ENCODE results near the gene SLC7A6OS.
"Not testable (repeated sequence)": the region's sequence is repeated elsewhere in the genome, so short reads cannot be mapped to it uniquely, and the experiment has no call there.

Gene SLC7A6OS

GRCh38 chr16:68298907-68299561, 11.7 kb downstream of the SLC7A6OS start:
- no peak for DNase-seq (ENCODE audit: low spot score)

- DNase-seq (ENCODE audit: low spot score) = no peak
These were observed 12.4 kb downstream of the SLC7A6OS start for GRCh38 chr16:68298312-68298711.

GRCh38 chr16:68297908-68298307, 12.8 kb downstream of the SLC7A6OS start:
- no peak for DNase-seq (ENCODE audit: low spot score)

GRCh38 chr16:68296693-68297092, 14.1 kb downstream of the SLC7A6OS start:
- DNase-seq (ENCODE audit: low spot score) = no peak

GRCh38 chr16:68296291-68296690, 14.5 kb downstream of the SLC7A6OS start:
- DNase-seq (ENCODE audit: low spot score) = no peak

GRCh38 chr16:68292425-68292824, 18.3 kb downstream of the SLC7A6OS start:
- no peak for DNase-seq (ENCODE audit: low spot score)

GRCh38 chr16:68291227-68291626, 19.5 kb downstream of the SLC7A6OS start:
- DNase-seq (ENCODE audit: low spot score) = no peak

GRCh38 chr16:68290450-68290849, 20.3 kb downstream of the SLC7A6OS start:
- DNase-seq (ENCODE audit: low spot score) = no peak

- DNase-seq (ENCODE audit: low spot score) = no peak
These were observed 21.0 kb downstream of the SLC7A6OS start for GRCh38 chr16:68289621-68290329.

GRCh38 chr16:68289202-68289601, 21.5 kb downstream of the SLC7A6OS start:
- DNase-seq (ENCODE audit: low spot score) = no peak

GRCh38 chr16:68288796-68289195, 21.9 kb downstream of the SLC7A6OS start:
- not testable (repeated sequence) for DNase-seq (ENCODE audit: low spot score)

GRCh38 chr16:68288252-68288650, 22.5 kb downstream of the SLC7A6OS start:
- DNase-seq (ENCODE audit: low spot score) = no peak

GRCh38 chr16:68287276-68288251, 23.2 kb downstream of the SLC7A6OS start:
- DNase-seq (ENCODE audit: low spot score) = no peak

- DNase-seq (ENCODE audit: low spot score) = no peak
These were observed 24.3 kb downstream of the SLC7A6OS start for GRCh38 chr16:68286153-68287074.

- DNase-seq (ENCODE audit: low spot score) = no peak
These were observed 25.1 kb downstream of the SLC7A6OS start for GRCh38 chr16:68285683-68286082.

- no peak for DNase-seq (ENCODE audit: low spot score)
These were observed 25.9 kb downstream of the SLC7A6OS start for GRCh38 chr16:68284847-68285246.

- no peak for DNase-seq (ENCODE audit: low spot score)
These were observed 26.7 kb downstream of the SLC7A6OS start for GRCh38 chr16:68283801-68284598.

- no peak for DNase-seq (ENCODE audit: low spot score)
These were observed 27.4 kb downstream of the SLC7A6OS start for GRCh38 chr16:68283346-68283745.

- DNase-seq (ENCODE audit: low spot score) = no peak
These were observed 28.7 kb downstream of the SLC7A6OS start for GRCh38 chr16:68282064-68282452.

- no peak for DNase-seq (ENCODE audit: low spot score)
These were observed 29.2 kb downstream of the SLC7A6OS start for GRCh38 chr16:68281368-68282063.

Measured in hematopoietic multipotent progenitor cell treated with erythropoietin and hydrocortisone succinate and interleukin-3 and kit ligand, for 17 days (in vitro differentiated cells).